GM12878 (cell line): ENCODE data around the gene LANCL2. TPM values are rescaled to one million over a fixed set of nuclear protein-coding genes. Genes with fewer than 3 reads are reported as not detected.

ENCODE experiments used
- ASH2L ChIP-seq: fragments of 300-600, 200-600 bp; sonication (generic); IDR thresholded peaks from 2 replicates; pipeline ENCODE4 v1.6.1; 2017; ENCODE audit warnings: low read depth, mild to moderate bottlenecking, borderline replicate concordance
- BMI1 ChIP-seq: fragments of 450-650 bp; IDR thresholded peaks from 2 replicates; pipeline ENCODE4 v1.6.1; 2016; ENCODE audit warnings: mild to moderate bottlenecking, moderate library complexity, borderline replicate concordance
- CHD1 ChIP-seq: IDR thresholded peaks from 2 replicates; pipeline ENCODE4 v1.6.1; 2012; ENCODE audit warnings: low read depth, low read length, improper control_type of control experiment
- CHD4 ChIP-seq: fragments of 200-600 bp; sonication (generic); IDR thresholded peaks from 2 replicates; pipeline ENCODE4 v1.6.1; 2016; ENCODE audit warnings: mild to moderate bottlenecking
- FOXM1 ChIP-seq: IDR thresholded peaks from 2 replicates; pipeline ENCODE4 v1.6.1; 2012; ENCODE audit warnings: low read depth, mild to moderate bottlenecking, inconsistent platforms, low read length, moderate library complexity
- KDM1A ChIP-seq: fragments of 200-600 bp; sonication (generic); IDR thresholded peaks from 2 replicates; pipeline ENCODE4 v1.6.1; 2016; ENCODE audit warnings: borderline replicate concordance
- KLF5 ChIP-seq: fragments of 450-650 bp; IDR thresholded peaks from 2 replicates; pipeline ENCODE4 v1.6.1; 2014; ENCODE audit warnings: mild to moderate bottlenecking; ENCODE audit not compliant: partially characterized antibody
- LARP7 ChIP-seq: fragments of 450-650 bp; IDR thresholded peaks from 2 replicates; pipeline ENCODE4 v1.6.1; 2017; ENCODE audit warnings: mild to moderate bottlenecking
- MYC ChIP-seq: IDR thresholded peaks from 2 replicates; pipeline ENCODE4 v1.6.1; 2011; ENCODE audit warnings: mild to moderate bottlenecking, low read length, moderate library complexity, inconsistent platforms; ENCODE audit not compliant: insufficient read depth, insufficient replicate concordance, insufficient read length, severe bottlenecking
- NFIC ChIP-seq: IDR thresholded peaks from 2 replicates; pipeline ENCODE4 v1.6.1; 2012; ENCODE audit warnings: low read depth, mild to moderate bottlenecking, inconsistent platforms, low read length, moderate library complexity
- NKRF ChIP-seq: fragments of 450-650 bp; conservative IDR thresholded peaks from 2 replicates; pipeline ENCODE4 v1.6.1; 2017; ENCODE audit warnings: mild to moderate bottlenecking, moderate library complexity
- POLR2AphosphoS2 ChIP-seq: IDR thresholded peaks from 2 replicates; pipeline ENCODE4 v1.6.1; 2011; ENCODE audit warnings: low read depth, mild to moderate bottlenecking, low read length, improper control_type of control experiment, moderate library complexity
- RB1 ChIP-seq: fragments of 450-650 bp; formaldehyde crosslinking; IDR thresholded peaks from 2 replicates; pipeline ENCODE4 v1.6.1; 2017; ENCODE audit warnings: mild to moderate bottlenecking, borderline replicate concordance
- SMAD5 ChIP-seq: IDR thresholded peaks from 2 replicates; pipeline ENCODE4 v1.6.1; 2016; ENCODE audit warnings: antibody characterized with exemption, low read depth
- SREBF1 ChIP-seq: IDR thresholded peaks from 2 replicates; pipeline ENCODE4 v1.6.1; 2012; ENCODE audit warnings: mild to moderate bottlenecking, low read length
- USF1 ChIP-seq: IDR thresholded peaks from 2 replicates; pipeline ENCODE4 v1.6.1; 2011; ENCODE audit warnings: borderline replicate concordance, low read depth, mild to moderate bottlenecking, moderate library complexity, mixed read lengths, low read length; ENCODE audit not compliant: insufficient read depth; ENCODE audit errors: extremely low read length
- YY1 ChIP-seq: IDR thresholded peaks from 2 replicates; pipeline ENCODE4 v1.6.1; 2011; ENCODE audit warnings: low read depth, mild to moderate bottlenecking, low read length
- ZBTB11 ChIP-seq: fragments of 450-650 bp; formaldehyde crosslinking; IDR thresholded peaks from 2 replicates; pipeline ENCODE4 v1.5.0; 2022; ENCODE audit warnings: mild to moderate bottlenecking, missing genetic modification characterization
- ZBTB4 ChIP-seq: fragments of 450-650 bp; formaldehyde crosslinking; IDR thresholded peaks from 2 replicates; pipeline ENCODE4 v1.4.0; 2022; ENCODE audit warnings: mild to moderate bottlenecking, moderate library complexity
- ZNF24 ChIP-seq: fragments of 450-650 bp; IDR thresholded peaks from 2 replicates; pipeline ENCODE4 v1.6.1; 2017; ENCODE audit warnings: antibody characterized with exemption, mild to moderate bottlenecking
- ZSCAN29 ChIP-seq: fragments of 450-650 bp; IDR thresholded peaks from 2 replicates; pipeline ENCODE4 v1.6.1; 2017; ENCODE audit warnings: mild to moderate bottlenecking, moderate library complexity
- ZZZ3 ChIP-seq: IDR thresholded peaks from 2 replicates; pipeline ENCODE4 v1.6.1; 2011; ENCODE audit warnings: low read depth; ENCODE audit not compliant: control insufficient read depth, insufficient read length
- polyA plus RNA-seq, 11 experiments: library from polyadenylated mRNA; depleted of rRNA in 4 of 11; unstranded in 6 of 11; stranded (reverse) in 5 of 11; fragments of >200 nt; fragmentation: Nextera tagmentation in 4 of 11; fragmentation: Illumina TruSeq in 1 of 11; extraction: Ambion mirVana in 4 of 11; extraction: Trizol in 1 of 11; gene quantifications; 1 replicate in 1 of 11; 2 replicates in 10 of 11; pipeline versions ENCODE4 v1.2.1 to v1.2.3, GENCODE V29; 2011 to 2016; ENCODE audit warnings: inconsistent platforms in 2 of 11, missing spikeins in 2 of 11, low read depth in 1 of 11
- total RNA-seq, 4 experiments: library from RNA; depleted of rRNA in 3 of 4; stranded (reverse); fragments of >200 nt in 3 of 4; fragmentation: Illumina TruSeq in 1 of 4; extraction: Trizol in 1 of 4; gene quantifications; 2 replicates each; pipeline versions ENCODE4 v1.2.1 to v1.2.3, GENCODE V29; 2013 to 2021

The LANCL2 gene
- total and polyA plus RNA-seq, 10 of the 15 experiments (the other 5 are each of a cell fraction or from before 2014, with no cell fraction given): 8.1 to 28.6 (median 16.4) TPM

- TF ChIP-seq KLF5: no peak
- peak; percentile 5 for TF ChIP-seq MYC
- TF ChIP-seq YY1: peak; percentile 61
- no peak for TF ChIP-seq FOXM1
- no peak for TF ChIP-seq POLR2AphosphoS2
- no peak for TF ChIP-seq ZBTB11
- TF ChIP-seq RB1: no peak
- TF ChIP-seq LARP7: no peak
- no peak for TF ChIP-seq ZSCAN29
- no peak for TF ChIP-seq KDM1A
- no peak for TF ChIP-seq BMI1
- no peak for TF ChIP-seq ZZZ3
- no peak for TF ChIP-seq SREBF1
- no peak for TF ChIP-seq USF1
- TF ChIP-seq ASH2L: 0 out of 2 replicates have a peak, but pooled peaks have one; percentile 1
- no peak for TF ChIP-seq SMAD5
- no peak for TF ChIP-seq ZNF24
- TF ChIP-seq NFIC: 0 out of 2 replicates have a peak, but pooled peaks have one; percentile 44
- no peak for TF ChIP-seq CHD1
- 0 out of 2 replicates have a peak, but pooled peaks have one; percentile 4 for TF ChIP-seq NKRF
- no peak for TF ChIP-seq CHD4
- no peak for TF ChIP-seq ZBTB4
Measured at GRCh38 chr7:55366461-55367070, 1.4 kb downstream of the LANCL2 start (continued).
